ENCODE data around the gene SNX25.

SNX25 gene

GRCh38 chr4:185217408-185217975, 8.1 kb downstream of the SNX25 start:
- no peaks in the 10 kb centered on the region for H3K27me3 ChIP-seq (ENCODE audit: control insufficient read depth in 2 of 2, insufficient read depth in 2 of 2, low read length in 2 of 2)
- H3K4me3 ChIP-seq (ENCODE audit: low read length in 2 of 2) = no peak overlapping the region
- H3K9ac ChIP-seq (ENCODE audit: low read depth in 1 of 2, low read length in 2 of 2) = no peak overlapping the region
- H3K4me1 ChIP-seq (ENCODE audit: control insufficient read depth in 2 of 2, insufficient read depth in 2 of 2, low read length in 2 of 2) = peaks cover 5 to 6% of the 10 kb centered on the region in 2 donors
- H3K9me3 ChIP-seq (ENCODE audit: control insufficient read depth in 2 of 2, low read length in 2 of 2) = no peaks in the 10 kb centered on the region
- H3K36me3 ChIP-seq (ENCODE audit: control insufficient read depth in 2 of 2, insufficient read depth in 2 of 2, low read length in 2 of 2) = no peaks in the 10 kb centered on the region
- H3K27ac ChIP-seq (ENCODE audit: low read depth in 2 of 2, low read length in 2 of 2) = no peak overlapping the region

GRCh38 chr4:185218312-185218711, 8.9 kb downstream of the SNX25 start:
- no peak overlapping the region for H3K27ac ChIP-seq (ENCODE audit: low read depth in 2 of 2, low read length in 2 of 2)
- H3K27me3 ChIP-seq (ENCODE audit: control insufficient read depth in 2 of 2, insufficient read depth in 2 of 2, low read length in 2 of 2) = no peaks in the 10 kb centered on the region
- H3K4me3 ChIP-seq (ENCODE audit: low read length in 2 of 2) = no peak overlapping the region
- peaks cover 5 to 6% of the 10 kb centered on the region in 2 donors for H3K4me1 ChIP-seq (ENCODE audit: control insufficient read depth in 2 of 2, insufficient read depth in 2 of 2, low read length in 2 of 2)
- H3K36me3 ChIP-seq (ENCODE audit: control insufficient read depth in 2 of 2, insufficient read depth in 2 of 2, low read length in 2 of 2) = no peaks in the 10 kb centered on the region
- H3K9ac ChIP-seq (ENCODE audit: low read depth in 1 of 2, low read length in 2 of 2) = no peak overlapping the region
- H3K9me3 ChIP-seq (ENCODE audit: control insufficient read depth in 2 of 2, low read length in 2 of 2) = no peaks in the 10 kb centered on the region

- no peaks in the 10 kb centered on the region for H3K27me3 ChIP-seq (ENCODE audit: control insufficient read depth in 2 of 2, insufficient read depth in 2 of 2, low read length in 2 of 2)
- H3K9ac ChIP-seq (ENCODE audit: low read depth in 1 of 2, low read length in 2 of 2) = no peak overlapping the region
- H3K9me3 ChIP-seq (ENCODE audit: control insufficient read depth in 2 of 2, low read length in 2 of 2) = no peaks in the 10 kb centered on the region
- no peaks in the 10 kb centered on the region for H3K36me3 ChIP-seq (ENCODE audit: control insufficient read depth in 2 of 2, insufficient read depth in 2 of 2, low read length in 2 of 2)
- H3K4me3 ChIP-seq (ENCODE audit: low read length in 2 of 2) = no peak overlapping the region
- no peak overlapping the region for H3K27ac ChIP-seq (ENCODE audit: low read depth in 2 of 2, low read length in 2 of 2)
- peaks cover 5 to 6% of the 10 kb centered on the region in 2 donors for H3K4me1 ChIP-seq (ENCODE audit: control insufficient read depth in 2 of 2, insufficient read depth in 2 of 2, low read length in 2 of 2)
Measured at GRCh38 chr4:185219551-185220344, 10.3 kb downstream of the SNX25 start.

GRCh38 chr4:185221491-185221890, 12.1 kb downstream of the SNX25 start:
- H3K4me3 ChIP-seq (ENCODE audit: low read length in 2 of 2) = no peak overlapping the region
- H3K9me3 ChIP-seq (ENCODE audit: control insufficient read depth in 2 of 2, low read length in 2 of 2) = no peaks in the 10 kb centered on the region
- no peaks in the 10 kb centered on the region for H3K27me3 ChIP-seq (ENCODE audit: control insufficient read depth in 2 of 2, insufficient read depth in 2 of 2, low read length in 2 of 2)
- H3K36me3 ChIP-seq (ENCODE audit: control insufficient read depth in 2 of 2, insufficient read depth in 2 of 2, low read length in 2 of 2) = no peaks in the 10 kb centered on the region
- no peak overlapping the region for H3K27ac ChIP-seq (ENCODE audit: low read depth in 2 of 2, low read length in 2 of 2)
- H3K9ac ChIP-seq (ENCODE audit: low read depth in 1 of 2, low read length in 2 of 2) = no peak overlapping the region
- peaks cover 5 to 6% of the 10 kb centered on the region in 2 donors for H3K4me1 ChIP-seq (ENCODE audit: control insufficient read depth in 2 of 2, insufficient read depth in 2 of 2, low read length in 2 of 2)

GRCh38 chr4:185221912-185222311, 12.5 kb downstream of the SNX25 start:
- no peak overlapping the region for H3K27ac ChIP-seq (ENCODE audit: low read depth in 2 of 2, low read length in 2 of 2)
- peaks cover 5 to 6% of the 10 kb centered on the region in 2 donors for H3K4me1 ChIP-seq (ENCODE audit: control insufficient read depth in 2 of 2, insufficient read depth in 2 of 2, low read length in 2 of 2)
- H3K4me3 ChIP-seq (ENCODE audit: low read length in 2 of 2) = no peak overlapping the region
- no peak overlapping the region for H3K9ac ChIP-seq (ENCODE audit: low read depth in 1 of 2, low read length in 2 of 2)
- no peaks in the 10 kb centered on the region for H3K27me3 ChIP-seq (ENCODE audit: control insufficient read depth in 2 of 2, insufficient read depth in 2 of 2, low read length in 2 of 2)
- H3K36me3 ChIP-seq (ENCODE audit: control insufficient read depth in 2 of 2, insufficient read depth in 2 of 2, low read length in 2 of 2) = no peaks in the 10 kb centered on the region
- no peaks in the 10 kb centered on the region for H3K9me3 ChIP-seq (ENCODE audit: control insufficient read depth in 2 of 2, low read length in 2 of 2)

GRCh38 chr4:185222598-185222997, 13.2 kb downstream of the SNX25 start:
- peaks cover 5 to 6% of the 10 kb centered on the region in 2 donors for H3K4me1 ChIP-seq (ENCODE audit: control insufficient read depth in 2 of 2, insufficient read depth in 2 of 2, low read length in 2 of 2)
- no peaks in the 10 kb centered on the region for H3K9me3 ChIP-seq (ENCODE audit: control insufficient read depth in 2 of 2, low read length in 2 of 2)
- H3K27ac ChIP-seq (ENCODE audit: low read depth in 2 of 2, low read length in 2 of 2) = no peak overlapping the region
- no peaks in the 10 kb centered on the region for H3K36me3 ChIP-seq (ENCODE audit: control insufficient read depth in 2 of 2, insufficient read depth in 2 of 2, low read length in 2 of 2)
- no peak overlapping the region for H3K4me3 ChIP-seq (ENCODE audit: low read length in 2 of 2)
- H3K9ac ChIP-seq (ENCODE audit: low read depth in 1 of 2, low read length in 2 of 2) = no peak overlapping the region
- H3K27me3 ChIP-seq (ENCODE audit: control insufficient read depth in 2 of 2, insufficient read depth in 2 of 2, low read length in 2 of 2) = no peaks in the 10 kb centered on the region

- Histone ChIP-seq H3K36me3 (ENCODE audit: control insufficient read depth in 2 of 2, insufficient read depth in 2 of 2, low read length in 2 of 2) (no peaks in the 10 kb centered on the region), H3K4me3 (ENCODE audit: low read length in 2 of 2) (no peak overlapping the region), H3K4me1 (ENCODE audit: control insufficient read depth in 2 of 2, insufficient read depth in 2 of 2, low read length in 2 of 2) (peaks cover 3 to 6% of the 10 kb centered on the region in 2 donors), H3K27ac (ENCODE audit: low read depth in 2 of 2, low read length in 2 of 2) (no peak overlapping the region), H3K9me3 (ENCODE audit: control insufficient read depth in 2 of 2, low read length in 2 of 2) (no peaks in the 10 kb centered on the region), H3K27me3 (ENCODE audit: control insufficient read depth in 2 of 2, insufficient read depth in 2 of 2, low read length in 2 of 2) (no peaks in the 10 kb centered on the region), H3K9ac (ENCODE audit: low read depth in 1 of 2, low read length in 2 of 2) (no peak overlapping the region)
Measured at GRCh38 chr4:185224597-185224996, 15.2 kb downstream of the SNX25 start.

- H3K27ac ChIP-seq (ENCODE audit: low read depth in 2 of 2, low read length in 2 of 2) = no peak overlapping the region
- no peaks in the 10 kb centered on the region for H3K27me3 ChIP-seq (ENCODE audit: control insufficient read depth in 2 of 2, insufficient read depth in 2 of 2, low read length in 2 of 2)
- no peaks in the 10 kb centered on the region for H3K36me3 ChIP-seq (ENCODE audit: control insufficient read depth in 2 of 2, insufficient read depth in 2 of 2, low read length in 2 of 2)
- peaks cover 0 to 6% of the 10 kb centered on the region in 2 donors for H3K4me1 ChIP-seq (ENCODE audit: control insufficient read depth in 2 of 2, insufficient read depth in 2 of 2, low read length in 2 of 2)
- H3K9me3 ChIP-seq (ENCODE audit: control insufficient read depth in 2 of 2, low read length in 2 of 2) = no peaks in the 10 kb centered on the region
- H3K4me3 ChIP-seq (ENCODE audit: low read length in 2 of 2) = no peak overlapping the region
- no peak overlapping the region for H3K9ac ChIP-seq (ENCODE audit: low read depth in 1 of 2, low read length in 2 of 2)
Measured at GRCh38 chr4:185225940-185226339, 16.5 kb downstream of the SNX25 start.

- no peaks in the 10 kb centered on the region for H3K27me3 ChIP-seq (ENCODE audit: control insufficient read depth in 2 of 2, insufficient read depth in 2 of 2, low read length in 2 of 2)
- no peaks in the 10 kb centered on the region for H3K36me3 ChIP-seq (ENCODE audit: control insufficient read depth in 2 of 2, insufficient read depth in 2 of 2, low read length in 2 of 2)
- H3K9ac ChIP-seq (ENCODE audit: low read depth in 1 of 2, low read length in 2 of 2) = no peak overlapping the region
- H3K27ac ChIP-seq (ENCODE audit: low read depth in 2 of 2, low read length in 2 of 2) = no peak overlapping the region
- no peak overlapping the region for H3K4me3 ChIP-seq (ENCODE audit: low read length in 2 of 2)
- peaks cover 2 to 3% of the 10 kb centered on the region in 2 donors for H3K4me1 ChIP-seq (ENCODE audit: control insufficient read depth in 2 of 2, insufficient read depth in 2 of 2, low read length in 2 of 2)
- no peaks in the 10 kb centered on the region for H3K9me3 ChIP-seq (ENCODE audit: control insufficient read depth in 2 of 2, low read length in 2 of 2)
Measured at GRCh38 chr4:185227131-185227551, 17.7 kb downstream of the SNX25 start.

GRCh38 chr4:185227713-185228278, 18.4 kb downstream of the SNX25 start:
- no peak overlapping the region for H3K27ac ChIP-seq (ENCODE audit: low read depth in 2 of 2, low read length in 2 of 2)
- no peaks in the 10 kb centered on the region for H3K36me3 ChIP-seq (ENCODE audit: control insufficient read depth in 2 of 2, insufficient read depth in 2 of 2, low read length in 2 of 2)
- no peak overlapping the region for H3K4me3 ChIP-seq (ENCODE audit: low read length in 2 of 2)
- H3K27me3 ChIP-seq (ENCODE audit: control insufficient read depth in 2 of 2, insufficient read depth in 2 of 2, low read length in 2 of 2) = no peaks in the 10 kb centered on the region
- no peaks in the 10 kb centered on the region for H3K9me3 ChIP-seq (ENCODE audit: control insufficient read depth in 2 of 2, low read length in 2 of 2)
- peaks cover 4 to 7% of the 10 kb centered on the region in 2 donors for H3K4me1 ChIP-seq (ENCODE audit: control insufficient read depth in 2 of 2, insufficient read depth in 2 of 2, low read length in 2 of 2)
- no peak overlapping the region for H3K9ac ChIP-seq (ENCODE audit: low read depth in 1 of 2, low read length in 2 of 2)
